ENCODE measurements around the gene ZNF132.
"Not testable (repeated sequence)": the region's sequence is repeated elsewhere in the genome, so short reads cannot be mapped to it uniquely, and the experiment has no call there.

Gene ZNF132

DNA sequence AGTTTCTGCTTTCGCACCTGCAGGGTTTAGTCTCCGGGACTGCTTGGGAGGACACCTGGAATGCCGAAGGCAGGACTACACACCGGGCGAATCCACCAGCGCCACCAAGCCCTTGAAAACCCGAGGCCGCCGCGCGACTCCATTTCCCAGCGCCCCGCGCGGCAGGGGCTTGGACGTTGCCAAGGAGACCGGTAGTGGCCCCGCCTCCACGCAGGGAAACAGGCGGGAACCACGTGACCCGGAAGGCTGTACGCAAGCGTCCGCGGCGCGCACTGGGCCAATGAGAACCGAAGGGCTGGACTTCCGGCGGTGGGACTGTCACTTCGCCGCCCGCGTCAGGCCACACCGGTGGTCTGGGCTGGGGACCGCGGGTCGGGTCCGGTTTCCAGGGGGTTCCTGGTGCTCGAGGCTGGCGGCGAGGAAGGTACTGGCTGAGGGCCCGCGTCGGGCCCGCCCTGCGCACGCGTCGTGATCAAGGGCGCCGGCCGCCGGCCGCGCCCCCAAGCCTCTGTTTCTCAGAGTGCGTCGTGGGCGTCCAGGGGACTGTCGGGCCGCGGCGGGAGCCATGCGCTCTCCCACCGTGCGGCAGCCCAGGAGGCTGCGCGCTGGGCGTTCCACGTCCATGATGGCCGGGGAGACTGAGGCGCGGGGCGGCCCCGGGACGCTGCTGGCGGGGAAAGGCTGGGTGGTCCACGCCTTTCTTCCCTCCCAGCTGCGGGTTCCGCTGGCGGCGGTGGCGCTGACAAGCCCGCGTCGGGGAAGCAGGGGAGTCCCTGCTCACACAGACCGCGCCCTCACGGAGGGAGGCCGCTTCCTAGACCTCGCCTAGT is 27.0 kb upstream of the ZNF132 start, which contains the start of gene ZNF324:
Gene ZNF324 (plus strand): TSS at position 321 of the 830 bp plus-strand sequence. CDS start 2,106 bp downstream, outside the sequence.
- DNase-seq (ENCODE audit: low read depth in 2 of 2) = peak; percentile 95 to 97

DNA sequence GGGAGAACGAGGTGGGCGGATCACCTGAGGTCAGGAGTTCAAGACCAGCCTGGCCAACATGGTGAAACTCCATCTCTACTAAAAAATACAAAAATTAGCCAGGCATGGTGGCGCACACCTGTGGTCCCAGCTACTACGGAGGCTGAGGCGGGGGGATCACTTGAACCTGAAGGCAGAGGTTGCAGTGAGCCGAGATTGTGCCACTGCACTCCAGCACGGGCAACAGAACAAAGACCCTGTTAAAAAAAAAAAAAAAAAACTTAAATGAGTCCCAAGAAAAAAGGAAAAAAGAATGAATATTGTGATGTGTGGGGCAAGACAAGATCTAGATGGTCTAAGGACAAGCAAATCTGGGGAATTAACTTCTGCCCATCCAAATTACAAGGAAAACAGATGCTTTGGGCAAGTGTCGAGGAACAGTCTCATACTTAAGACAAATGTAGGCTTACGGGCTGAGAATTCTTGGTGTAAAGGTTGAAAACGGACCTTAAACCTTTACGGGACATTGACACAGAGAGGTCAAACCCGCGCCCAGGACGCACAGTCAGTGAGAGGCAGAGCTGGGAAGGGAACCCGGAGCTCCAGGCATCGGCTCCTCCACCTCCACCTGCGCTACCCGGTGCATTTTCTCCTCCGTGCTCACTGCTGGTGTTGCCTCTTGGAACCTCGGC is 26.3 kb upstream of the ZNF132 start:
- DNase-seq (ENCODE audit: low read depth in 2 of 2) = no peak

DNA sequence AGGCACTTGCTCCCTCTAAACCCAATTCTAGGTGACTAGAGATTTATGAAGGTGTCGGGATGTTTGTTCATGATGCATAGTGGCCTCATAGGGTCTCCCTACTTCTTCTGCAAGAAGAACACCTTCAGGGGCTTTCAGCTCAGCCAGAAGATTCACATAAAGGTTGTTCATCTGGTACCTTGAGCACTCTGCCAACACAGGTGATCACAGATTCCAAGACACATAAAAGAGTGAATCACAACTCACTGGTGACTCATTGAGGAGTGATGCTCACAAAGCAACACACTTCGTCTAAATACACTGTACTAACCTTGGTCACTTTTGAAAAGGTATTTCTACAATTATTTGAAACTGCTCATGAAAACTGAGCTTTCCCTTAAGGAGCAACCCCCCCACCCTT is 20.1 kb upstream of the ZNF132 start:
- no peak for DNase-seq (ENCODE audit: low read depth in 2 of 2)

DNA sequence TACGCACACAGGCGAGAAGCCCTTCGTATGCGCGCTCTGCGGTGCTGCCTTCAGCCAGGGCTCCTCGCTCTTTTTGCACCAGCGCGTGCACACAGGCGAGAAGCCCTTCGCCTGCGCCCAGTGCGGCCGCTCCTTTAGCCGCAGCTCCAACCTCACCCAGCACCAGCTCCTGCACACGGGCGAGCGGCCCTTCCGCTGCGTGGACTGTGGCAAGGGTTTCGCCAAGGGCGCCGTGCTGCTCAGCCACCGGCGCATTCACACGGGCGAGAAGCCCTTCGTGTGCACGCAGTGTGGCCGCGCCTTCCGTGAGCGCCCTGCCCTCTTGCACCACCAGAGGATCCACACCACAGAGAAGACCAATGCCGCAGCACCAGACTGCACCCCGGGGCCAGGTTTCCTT is 16.2 kb upstream of the ZNF132 start:
- no peak for DNase-seq (ENCODE audit: low read depth in 2 of 2)

DNA sequence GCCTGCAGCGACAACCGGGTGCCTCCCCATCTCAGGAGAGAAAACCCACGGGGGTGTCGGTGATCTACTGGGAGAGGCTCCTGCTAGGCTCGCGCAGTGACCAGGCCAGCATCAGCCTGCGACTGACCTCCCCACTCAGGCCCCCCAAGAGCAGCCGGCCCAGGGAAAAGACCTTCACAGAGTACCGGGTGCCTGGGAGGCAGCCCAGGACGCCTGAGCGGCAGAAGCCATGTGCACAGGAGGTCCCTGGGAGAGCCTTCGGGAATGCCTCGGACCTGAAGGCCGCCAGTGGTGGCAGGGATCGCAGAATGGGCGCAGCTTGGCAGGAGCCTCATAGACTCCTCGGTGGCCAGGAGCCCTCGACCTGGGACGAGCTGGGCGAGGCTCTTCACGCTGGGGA is 15.4 kb upstream of the ZNF132 start:
- no peak for DNase-seq (ENCODE audit: low read depth in 2 of 2)

DNA sequence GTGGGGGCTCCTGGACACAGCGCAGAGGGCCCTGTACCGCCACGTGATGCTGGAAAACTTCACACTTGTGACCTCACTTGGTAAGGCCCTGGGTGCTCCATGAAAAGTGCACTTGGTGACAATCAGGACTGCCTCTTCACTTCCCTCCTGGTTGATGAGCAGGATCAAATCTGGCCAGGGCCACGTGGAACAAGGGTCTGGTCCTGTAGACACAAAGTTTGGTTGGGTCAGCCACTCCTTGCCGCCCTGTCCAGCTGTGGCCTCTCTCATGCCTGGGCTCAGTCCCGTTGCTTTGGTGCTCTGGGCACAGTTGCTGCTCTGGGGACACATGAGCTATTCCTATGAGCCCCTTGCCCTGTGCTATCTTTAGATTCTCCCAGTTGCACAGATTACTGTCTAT is 13.8 kb upstream of the ZNF132 start:
- DNase-seq (ENCODE audit: low read depth in 2 of 2) = no peak

DNA sequence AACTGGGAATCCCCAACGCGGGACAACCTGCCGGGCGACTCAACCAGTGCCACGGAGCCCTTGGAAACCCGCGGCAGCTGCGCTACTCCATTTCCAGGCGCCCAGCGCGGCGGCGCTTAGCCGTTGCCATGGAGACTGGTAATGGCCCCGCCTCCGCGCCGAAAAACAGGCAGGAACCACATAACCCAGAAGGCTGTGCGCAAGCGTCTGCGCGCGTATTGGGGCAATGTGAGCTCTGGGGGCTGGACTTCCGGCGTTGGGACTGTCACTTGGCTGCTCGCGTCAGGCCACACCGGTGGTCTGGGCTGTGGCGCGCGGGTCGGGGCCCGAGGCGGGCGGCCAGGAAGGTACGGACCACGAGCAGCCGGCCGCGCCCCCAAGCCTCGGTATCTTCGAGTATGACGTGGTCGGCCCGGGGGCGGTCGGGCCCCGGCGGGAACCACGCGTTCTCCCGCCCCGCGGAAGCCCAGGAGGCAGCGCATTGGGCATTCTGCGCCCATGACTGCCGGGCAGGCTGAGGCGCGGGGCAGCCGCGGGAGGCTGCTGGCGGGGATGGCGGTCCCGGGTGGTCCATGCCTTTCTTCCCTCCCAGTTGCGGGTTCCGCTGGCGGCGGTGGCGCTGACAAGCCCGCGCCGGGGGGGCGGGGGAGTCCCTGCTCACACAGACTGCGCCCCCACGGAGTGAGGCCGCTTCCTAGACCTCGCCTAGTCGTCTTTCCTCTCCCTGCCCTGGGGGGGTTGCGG is 11.6 kb upstream of the ZNF132 start, which contains the start of gene ZNF324B:
Gene ZNF324B (plus strand): TSS at position 265 of the 744 bp plus-strand sequence. CDS start 2,080 bp downstream, outside the sequence.
- peak; percentile 95 for DNase-seq (ENCODE audit: low read depth in 2 of 2)

DNA sequence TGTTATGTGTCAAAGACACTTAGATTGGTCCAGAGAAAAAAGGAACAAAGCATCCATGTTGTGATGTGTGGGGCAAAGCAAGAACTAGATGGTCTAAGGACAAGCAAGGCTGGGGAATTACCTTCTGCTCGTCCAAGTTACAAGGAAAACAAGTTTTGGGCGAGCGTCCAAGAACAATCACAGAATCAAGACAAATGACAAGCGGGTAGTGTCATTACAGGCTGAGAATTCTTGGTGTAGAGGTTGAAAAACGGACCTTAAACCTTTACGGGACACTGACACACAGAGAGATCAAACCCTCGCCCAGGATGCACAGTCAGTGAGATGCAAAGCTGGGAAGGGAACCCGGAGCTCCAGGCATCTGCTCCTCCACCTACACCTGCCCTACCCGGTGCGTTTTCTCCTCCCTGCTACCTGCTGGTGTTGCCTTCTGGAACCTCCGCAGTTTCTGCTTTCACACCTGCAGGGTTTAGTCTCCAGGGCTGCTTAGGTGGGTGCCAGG is 11.0 kb upstream of the ZNF132 start:
- DNase-seq (ENCODE audit: low read depth in 2 of 2) = no peak

DNA sequence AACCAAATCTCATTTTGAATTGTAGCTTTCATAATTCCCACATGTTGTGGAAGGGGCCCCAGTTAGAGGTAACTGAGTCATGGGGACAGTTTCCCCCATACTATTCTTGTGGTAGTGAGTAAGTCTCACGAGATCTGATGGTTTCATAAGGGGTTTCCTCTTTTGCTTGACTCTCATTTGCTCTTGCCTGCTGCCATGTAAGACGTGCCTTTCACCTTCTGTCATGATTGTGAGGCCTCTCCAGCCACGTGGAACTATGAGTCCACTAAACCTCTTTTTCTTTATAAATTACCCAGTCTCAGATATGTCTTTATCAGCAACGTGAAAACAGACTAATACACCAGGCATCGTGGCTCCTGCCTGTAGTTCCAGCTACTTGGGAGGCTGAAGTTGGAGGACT is 10.0 kb upstream of the ZNF132 start:
- DNase-seq (ENCODE audit: low read depth in 2 of 2) = not testable (repeated sequence)

DNA sequence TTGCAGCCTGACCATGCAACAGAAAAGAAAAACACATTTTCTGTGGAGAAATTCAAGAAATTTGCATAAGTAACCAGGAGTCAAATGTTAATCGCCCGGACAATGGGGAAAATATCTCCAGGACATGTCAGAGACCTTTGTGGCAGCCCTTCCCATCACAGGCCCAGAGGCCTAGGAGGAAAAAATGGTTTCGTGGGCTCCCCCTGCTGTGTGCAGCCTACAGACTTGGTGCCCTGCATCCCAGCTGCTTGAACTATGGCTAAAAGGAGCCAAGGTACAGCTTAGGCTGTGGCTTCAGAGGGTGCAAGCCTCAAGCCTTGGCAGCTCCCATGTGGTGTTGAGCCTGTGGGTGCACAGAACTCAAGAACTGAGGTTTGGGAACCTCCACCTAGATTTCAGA is 8.9 kb upstream of the ZNF132 start:
- DNase-seq (ENCODE audit: low read depth in 2 of 2) = not testable (repeated sequence)

DNA sequence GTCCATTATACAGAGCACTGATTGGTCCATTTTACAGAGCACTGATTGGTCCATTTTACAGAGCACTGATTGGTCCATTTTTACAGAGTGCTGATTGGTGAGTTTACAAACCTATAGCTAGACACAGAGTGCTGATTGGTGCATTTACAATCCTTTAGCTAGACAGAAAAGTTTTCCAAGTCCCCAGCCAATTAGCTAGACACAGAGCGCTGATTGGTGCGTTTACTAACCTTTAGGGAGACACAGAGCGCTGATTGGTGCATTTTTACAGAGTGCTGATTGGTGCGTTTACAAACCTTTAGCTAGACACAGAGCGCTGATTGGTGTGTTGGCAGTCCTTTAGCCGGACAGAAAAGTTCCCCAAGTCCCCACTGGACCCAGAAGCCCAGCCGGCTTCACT is 3.0 kb upstream of the ZNF132 start:
- not testable (repeated sequence) for DNase-seq (ENCODE audit: low read depth in 2 of 2)

DNA sequence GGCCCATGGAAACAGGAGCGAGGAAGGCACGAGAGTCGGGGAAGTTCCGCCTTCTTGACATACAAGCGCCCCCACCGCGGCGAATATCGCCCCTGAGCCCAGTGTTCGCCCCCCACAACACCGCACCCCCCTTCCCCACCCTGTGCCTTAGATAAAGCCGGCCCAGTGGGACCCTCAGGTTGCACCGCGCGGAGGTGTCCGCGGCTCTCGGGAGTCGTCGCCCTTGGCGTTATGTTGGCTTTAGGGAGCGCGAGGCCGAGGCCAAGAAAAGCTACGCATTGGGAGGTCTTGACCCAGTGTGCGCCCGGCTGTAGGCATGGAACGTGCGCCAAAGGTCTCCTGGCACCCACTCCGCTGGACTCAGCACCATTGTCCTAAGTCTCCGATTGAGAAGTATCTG is 603 bp upstream of the ZNF132 start:
- DNase-seq (ENCODE audit: low read depth in 2 of 2) = no peak

DNA sequence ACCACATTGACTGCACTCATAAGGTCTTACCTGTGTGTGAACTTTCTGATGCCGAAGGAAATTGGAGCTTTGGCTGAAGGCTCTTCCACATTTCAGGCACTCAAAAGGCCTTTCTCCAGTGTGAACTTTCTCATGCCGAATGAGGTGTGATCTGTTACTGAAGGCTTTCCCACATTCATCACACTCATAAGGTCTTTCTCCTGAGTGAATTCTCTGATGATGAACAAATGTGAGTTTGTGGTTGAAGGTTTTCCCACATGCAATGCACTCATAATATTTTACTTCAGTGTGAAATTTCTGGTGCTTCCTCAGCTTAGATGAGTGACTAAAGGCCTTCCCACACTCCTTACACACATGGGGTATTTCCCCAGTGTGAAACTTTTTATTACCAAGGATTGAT is 5.7 kb downstream of the ZNF132 start:
- no peak for DNase-seq (ENCODE audit: low read depth in 2 of 2)

DNA sequence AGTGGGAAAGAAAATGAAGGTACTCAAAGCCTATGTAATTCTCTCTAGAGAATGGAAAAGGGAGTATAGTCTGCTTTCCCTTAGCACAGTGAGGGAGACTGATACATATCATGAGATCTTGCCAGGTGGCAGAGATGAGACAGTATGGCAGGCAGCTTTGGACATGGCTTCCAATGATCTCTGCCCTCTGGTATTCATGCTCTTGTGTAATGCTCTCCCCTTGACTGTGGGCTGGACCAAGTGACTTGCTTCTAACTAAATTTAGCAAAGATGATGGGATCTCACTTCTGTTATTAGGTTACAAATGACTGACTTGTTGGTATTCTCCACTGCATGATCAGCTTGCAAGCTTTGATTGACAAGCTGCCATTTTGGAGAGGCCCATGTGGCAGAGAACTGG is 10.2 kb downstream of the ZNF132 start:
- no peak for DNase-seq (ENCODE audit: low read depth in 2 of 2)

DNA sequence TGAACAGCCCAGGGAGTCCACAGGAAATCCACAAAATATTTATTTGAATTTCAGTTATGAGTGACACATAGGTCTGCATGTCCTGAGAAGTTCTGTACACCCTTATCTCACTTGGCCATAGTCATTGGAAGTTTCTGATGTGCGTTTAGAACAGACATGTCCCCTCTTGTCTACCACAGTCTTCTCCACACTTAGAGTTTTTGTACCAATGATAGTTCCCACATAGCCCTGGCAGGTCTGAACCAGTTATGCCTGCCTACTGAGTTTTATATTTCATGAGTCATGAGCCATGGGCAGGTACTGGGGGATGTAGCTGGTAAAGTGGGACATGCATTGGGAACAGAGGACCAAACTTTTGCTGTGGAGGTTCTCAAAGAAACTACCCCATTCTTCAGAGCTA is 11.3 kb downstream of the ZNF132 start:
- DNase-seq (ENCODE audit: low read depth in 2 of 2) = no peak

DNA sequence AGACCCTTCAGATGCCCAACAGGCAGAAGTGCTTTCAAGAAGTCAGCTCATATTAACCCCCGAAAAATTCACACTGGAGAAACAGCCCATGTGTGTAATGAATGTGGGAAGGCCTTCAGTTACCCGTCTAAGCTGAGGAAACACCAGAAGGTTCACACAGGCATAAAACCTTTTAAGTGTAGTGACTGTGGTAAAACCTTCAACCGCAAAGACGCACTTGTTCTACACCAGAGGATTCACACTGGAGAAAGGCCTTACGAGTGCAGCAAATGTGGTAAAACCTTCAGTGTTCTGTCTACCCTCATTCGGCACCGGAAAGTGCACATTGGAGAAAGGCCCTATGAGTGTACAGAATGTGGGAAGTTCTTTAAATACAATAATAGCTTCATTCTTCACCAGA is 22.9 kb downstream of the ZNF132 start:
- no peak for DNase-seq (ENCODE audit: low read depth in 2 of 2)

DNA sequence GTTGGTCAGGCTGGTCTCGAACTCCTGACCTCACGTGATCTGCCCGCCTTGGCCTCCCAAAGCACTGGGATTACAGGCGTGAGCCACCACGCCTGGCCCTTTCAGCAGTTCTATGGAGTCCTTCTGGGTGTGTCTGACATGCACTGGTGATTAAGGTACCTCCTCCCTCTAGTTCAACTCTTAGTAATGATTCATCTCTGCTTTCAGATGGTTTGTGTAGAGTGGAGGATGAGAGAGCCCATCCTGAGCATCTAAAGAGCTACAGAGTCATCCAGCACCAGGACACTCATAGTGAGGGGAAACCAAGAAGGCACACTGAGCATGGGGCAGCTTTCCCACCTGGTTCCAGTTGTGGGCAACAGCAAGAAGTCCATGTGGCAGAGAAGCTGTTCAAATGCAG is 23.3 kb downstream of the ZNF132 start:
- no peak for DNase-seq (ENCODE audit: low read depth in 2 of 2)

DNA sequence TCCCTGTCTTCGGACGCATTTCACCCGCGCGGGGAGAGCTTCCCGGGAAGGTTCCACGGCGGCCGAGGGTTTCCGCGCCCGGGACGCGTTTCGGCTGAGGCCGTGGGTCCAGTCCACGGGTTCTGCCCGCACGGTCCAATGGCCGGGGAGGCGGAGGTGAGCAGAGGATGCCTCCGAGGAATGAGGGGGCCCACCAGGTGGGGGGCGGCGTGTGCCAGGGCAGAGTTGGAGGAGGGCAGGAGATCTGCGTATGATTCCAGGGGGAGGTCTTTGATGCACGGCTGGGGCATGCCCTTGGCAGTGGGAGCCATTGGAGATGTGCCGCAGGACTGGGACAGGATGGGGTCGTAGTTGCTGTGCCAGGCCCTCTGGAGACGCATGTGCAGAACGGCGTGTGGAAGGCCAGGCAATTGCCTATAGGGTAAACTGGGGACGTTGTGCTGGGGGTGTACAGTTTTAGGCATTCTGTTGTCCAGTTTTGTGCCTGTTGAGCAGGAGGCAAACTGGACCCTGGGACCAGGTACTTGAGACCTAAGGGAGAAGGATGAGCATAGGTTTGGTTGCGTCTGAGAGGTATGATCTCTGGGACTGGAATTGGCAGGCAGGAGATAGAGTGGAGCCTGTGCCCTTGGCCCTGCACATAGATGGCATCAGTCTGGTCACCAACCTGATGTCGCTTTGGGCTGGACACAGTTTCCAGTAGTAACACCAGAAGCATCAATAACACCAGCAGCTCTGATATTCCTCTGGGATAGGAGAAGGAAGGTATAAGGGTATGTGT is 30.8 kb downstream of the ZNF132 start:
- no peak for DNase-seq (ENCODE audit: low read depth in 2 of 2)

DNA sequence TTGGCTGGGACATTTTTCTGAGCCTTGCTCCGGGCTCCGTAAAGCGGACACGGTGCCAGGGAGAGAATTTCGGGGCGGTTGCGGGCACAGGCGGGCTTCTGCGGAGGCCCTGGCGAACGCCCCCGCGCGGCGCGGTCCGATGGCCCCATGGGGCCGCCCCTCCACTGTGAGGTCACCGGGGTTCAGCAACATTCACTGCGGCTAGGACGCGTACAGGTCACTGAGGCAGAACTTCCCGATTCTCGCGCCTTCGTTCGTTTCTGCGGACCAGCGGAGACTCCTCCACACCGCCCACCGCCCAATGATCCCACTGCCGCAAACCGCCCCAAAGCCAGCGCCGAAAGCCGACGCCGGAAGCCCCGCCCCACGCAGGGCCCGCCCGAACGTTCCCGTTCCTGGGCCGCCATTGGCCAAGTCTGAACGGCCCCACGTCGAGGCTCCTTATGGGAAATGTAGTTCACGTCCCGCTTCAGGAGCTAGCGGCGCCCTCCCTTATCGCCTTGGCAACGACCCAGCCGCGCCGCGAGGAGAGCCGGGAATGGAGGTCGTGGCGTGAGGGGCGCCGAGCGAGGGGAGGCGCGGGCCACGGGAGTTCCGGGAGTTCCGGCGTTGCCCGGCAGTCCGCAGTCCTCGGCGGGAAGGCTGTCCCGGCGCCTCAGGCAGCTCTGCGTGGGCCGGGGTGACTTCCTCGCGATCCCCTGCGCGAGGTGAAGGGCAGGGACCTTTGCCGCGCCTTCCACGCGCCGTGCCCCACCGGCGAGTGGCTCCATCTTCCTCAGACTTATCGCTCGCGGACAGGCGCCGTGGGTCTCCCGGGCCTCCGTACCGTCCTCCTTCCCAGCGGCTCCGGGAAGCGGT is 31.6 kb downstream of the ZNF132 start, which contains the start of gene ZNF584:
Gene ZNF584 (plus strand): TSS at position 498 of the 858 bp plus-strand sequence. CDS start 499 bp downstream, outside the sequence.
- DNase-seq (ENCODE audit: low read depth in 2 of 2) = peak; percentile 90 to 95

DNA sequence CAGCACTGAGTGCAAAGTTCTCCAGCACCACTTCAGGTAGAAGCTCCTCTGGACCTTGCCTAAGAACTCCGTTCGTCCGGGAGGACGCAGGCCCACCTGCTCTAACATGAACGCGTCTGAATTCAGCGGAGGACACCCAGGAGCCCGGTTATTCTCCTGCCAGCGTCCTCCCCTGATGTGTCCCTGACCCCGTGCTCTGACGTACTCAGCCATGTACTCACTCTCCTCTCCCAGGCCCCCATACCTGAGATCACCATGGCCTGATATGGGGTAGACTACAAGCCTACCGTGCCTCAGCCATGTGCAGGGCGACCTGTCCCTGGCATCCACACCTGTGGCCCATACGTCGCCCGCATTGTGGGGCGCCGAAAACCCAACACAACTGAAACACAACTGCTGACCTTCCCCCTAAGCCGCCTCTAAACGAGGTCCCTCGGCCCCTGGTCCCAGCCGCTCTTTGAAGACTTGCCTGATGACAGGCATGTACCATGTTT is 32.2 kb downstream of the ZNF132 start:
- DNase-seq (ENCODE audit: low read depth in 2 of 2) = no peak

Data from stimulated activated CD8-positive, alpha-beta memory T cell treated with anti-CD3 and anti-CD28 coated beads, Interleukin-7, amount 100 ng/mL, for 4 hours (primary cell).